Right cardiac atrium (tissue), 5 donors: ENCODE measurements around the gene HSPG2. TPM values are rescaled to one million over a fixed set of nuclear protein-coding genes. Genes with fewer than 3 reads are reported as not detected.
"Not testable (repeated sequence)": the region's sequence is repeated elsewhere in the genome, so short reads cannot be mapped to it uniquely, and the experiment has no call there.

Experiments
- ATAC-seq, 2 donors: fragments of 200-7000 bp; cut with Tn5 transposase; one replicate each; pipeline versions ENCODE4 v1.8.0 to v1.9.1; 2020; ENCODE audit warnings: moderate library complexity in 2 of 2, mild to moderate bottlenecking in 1 of 2
- DNase-seq, 3 donors: peaks; one replicate each; pipeline ENCODE4 v3.0.0-alpha.2; 2020
- H3K27ac ChIP-seq: one replicate; pipeline ENCODE4 v1.5.1; 2013; ENCODE audit warnings: mild to moderate bottlenecking, low read length, control low read depth, moderate library complexity
- H3K27me3 ChIP-seq: one replicate; pipeline ENCODE4 v1.6.1; 2013; ENCODE audit not compliant: control insufficient read depth, insufficient read depth
- H3K4me1 ChIP-seq: one replicate; pipeline ENCODE4 v1.6.1; 2013; ENCODE audit warnings: low read length; ENCODE audit not compliant: control insufficient read depth, insufficient read depth
- H3K4me3 ChIP-seq: one replicate; pipeline ENCODE4 v1.5.1; 2013; ENCODE audit warnings: low read length, control low read depth
- H3K9me3 ChIP-seq: one replicate; pipeline ENCODE4 v1.6.1; 2013; ENCODE audit warnings: low read length; ENCODE audit not compliant: control insufficient read depth
- WGBS: extraction: QIAGEN DNeasy Blood & Tissue Kit; methylation state at CpG from one replicate; pipeline ENCODE4 v1.1.7; 2013; 5-methylcytosine and 5-hydroxymethylcytosine counted together
- intact Hi-C, 4 donors: fragments of 100-400 bp; cut with DNase I; formaldehyde crosslinking; loops; one replicate each; pipeline versions ENCODE4 v1.11.0 to v1.14.0; 2022 to 2023
- polyA plus RNA-seq: library from polyadenylated mRNA; stranded (reverse); fragments of 200-250 nt; gene quantifications from one replicate; pipeline ENCODE4 v1.2.3, GENCODE V29; 2013
- total RNA-seq, 4 donors: library from RNA; stranded (reverse); fragmentation: NEBNext Ultra II Directional; extraction: Animal tissue kit (Norgen Biotek cat#: 25700); gene quantifications; one replicate each; pipeline ENCODE4 v1.2.1, GENCODE V29; 2021
- donor health status: healthy with polysubstance abuse.
- donor health status: DM: no; HTN: yes; CAD: no.
- donor health status: DM: no; HTN: no; CAD: no.
- donor health status: DM: no; HTN: yes; CAD: no; lungs with severe emphysema.
- donor health status: DM: yes; HTN: yes; CAD: no.

HSPG2 gene
- total and polyA plus RNA-seq, 5 donors, result 257 to 659 (median 459) TPM

DNA sequence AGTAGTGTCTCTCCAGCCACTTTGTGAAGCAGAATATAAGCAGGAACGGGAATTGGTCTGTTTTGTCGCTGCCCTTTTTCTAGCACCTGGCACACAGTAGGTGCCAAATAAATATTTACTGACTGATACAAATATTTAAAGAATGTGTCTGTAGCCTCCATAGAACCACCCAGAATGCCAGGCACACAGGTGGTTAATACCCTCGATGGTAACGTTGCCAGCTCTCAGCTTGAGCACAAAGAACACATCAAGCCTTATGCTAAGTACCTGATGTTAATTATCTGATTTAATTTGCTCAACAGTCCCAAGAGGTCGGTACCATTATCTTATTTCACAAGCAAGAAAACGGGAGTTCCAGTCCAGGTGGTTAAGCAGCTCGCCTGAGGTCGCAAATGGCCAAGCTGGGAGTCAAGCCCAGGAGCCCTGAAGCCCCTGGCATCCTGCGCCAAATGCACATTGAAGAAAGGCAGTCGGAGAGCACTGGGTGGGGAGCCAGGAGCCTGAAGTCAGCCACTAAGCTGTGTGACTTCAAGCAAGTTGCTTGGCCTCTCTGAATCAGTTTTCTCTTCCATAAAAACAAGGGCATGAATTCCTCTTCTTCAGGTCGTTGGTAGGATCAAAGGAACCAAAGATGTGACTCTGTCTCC lies 26.4 kb downstream of the HSPG2 start:
- intact Hi-C loops, result no loop called here
- no peaks in the 10 kb centered on the region for H3K27me3 ChIP-seq
- ATAC-seq, result no peak
- no peaks in the 10 kb centered on the region for H3K9me3 ChIP-seq
- 40% methylated on average over 11 of the region's 11 CpGs for WGBS
- H3K4me1 ChIP-seq, result peaks cover 66% of the 10 kb centered on the region
- no peak for DNase-seq
- H3K27ac ChIP-seq, result peak overlapping the region; percentile 99
- no peak overlapping the region for H3K4me3 ChIP-seq

GRCh38 chr1:21909787-21910503 lies 27.2 kb downstream of the HSPG2 start:
- peak overlapping the region; percentile 99 for H3K27ac ChIP-seq
- no peaks in the 10 kb centered on the region for H3K9me3 ChIP-seq
- DNase-seq, result peak; percentile 81 to 90 (median 85)
- 11% methylated on average over 9 of the region's 9 CpGs for WGBS
- intact Hi-C loops, result loop anchor here in 1 of 4 donors (5.0 kb wide), 1 partner anchor 32 kb away; no protein-coding TSS in a partner anchor
- H3K27me3 ChIP-seq, result no peaks in the 10 kb centered on the region
- peak; percentile 48 to 63 for ATAC-seq
- H3K4me1 ChIP-seq, result peaks cover 65% of the 10 kb centered on the region
- H3K4me3 ChIP-seq, result no peak overlapping the region

DNA sequence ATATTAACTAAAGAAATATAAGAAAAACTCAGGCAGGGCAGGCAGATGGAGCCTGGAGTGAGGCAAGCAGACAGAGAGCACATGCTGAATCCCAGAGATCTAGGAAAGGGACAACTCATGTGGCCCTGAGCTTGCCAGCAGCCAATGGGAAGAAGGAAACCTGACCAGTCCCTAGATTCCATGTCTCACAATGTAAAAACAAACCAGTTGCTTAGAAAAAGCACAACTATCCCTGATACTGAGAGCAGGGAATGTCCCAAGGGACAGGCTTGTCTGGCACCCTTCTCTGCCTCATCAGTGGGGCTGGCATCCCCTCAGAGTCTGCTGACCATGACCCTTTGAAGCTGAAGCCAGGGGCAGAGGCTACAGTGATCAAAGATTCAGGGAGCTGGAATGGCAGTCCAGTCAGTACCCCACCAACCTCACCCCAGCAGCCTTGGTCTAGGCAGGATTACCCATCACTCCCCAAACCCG lies 27.8 kb downstream of the HSPG2 start:
- ATAC-seq (no peak), DNase-seq (peak; percentile 50 to 81 (median 75))
- no peaks in the 10 kb centered on the region for H3K27me3 ChIP-seq
- H3K4me3 ChIP-seq, result no peak overlapping the region
- H3K9me3 ChIP-seq, result no peaks in the 10 kb centered on the region
- peaks cover 64% of the 10 kb centered on the region for H3K4me1 ChIP-seq
- peak overlapping the region; percentile 99 for H3K27ac ChIP-seq
- intact Hi-C loops, result loop anchor here in 1 of 4 donors (5.0 kb wide), 1 partner anchor 33 kb away; no protein-coding TSS in a partner anchor
- WGBS, result 6% methylated on average over 1 of the region's 1 CpG

DNA sequence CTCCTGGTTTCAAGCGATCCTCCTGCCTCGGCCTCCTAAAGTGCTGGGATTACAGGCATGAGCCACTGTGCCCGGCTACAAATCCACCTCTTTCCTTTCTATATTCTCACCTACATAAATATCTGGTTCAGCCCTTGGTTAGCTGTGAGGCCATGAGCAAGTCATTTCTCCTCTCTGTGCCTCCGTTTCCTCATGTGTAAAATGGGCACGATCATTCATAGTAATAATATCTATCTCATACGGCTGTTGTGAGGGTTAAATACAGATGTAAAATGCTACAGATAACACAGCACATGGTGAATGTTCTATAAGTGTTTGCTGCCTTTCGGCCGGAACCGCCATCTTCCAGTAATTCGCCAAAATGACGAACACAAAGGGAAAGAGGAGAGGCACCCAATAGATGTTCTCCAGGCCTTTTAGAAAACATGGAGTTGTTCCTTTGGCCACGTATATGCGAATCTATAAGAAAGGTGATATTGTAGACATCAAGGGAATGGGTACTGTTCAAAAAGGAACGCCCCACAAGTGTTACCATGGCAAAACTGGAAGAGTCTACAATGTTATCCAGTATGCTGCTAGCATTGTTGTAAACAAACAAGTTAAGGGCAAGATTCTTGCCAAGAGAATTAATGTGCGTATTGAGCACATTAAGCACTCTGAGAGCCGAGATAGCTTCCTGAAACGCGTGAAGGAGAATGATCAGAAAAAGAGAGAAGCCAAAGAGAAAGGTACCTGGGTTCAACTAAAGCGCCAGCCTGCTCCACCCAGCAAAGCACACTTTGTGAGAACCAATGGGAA lies 29.2 kb downstream of the HSPG2 start:
- not testable (repeated sequence) for H3K4me3 ChIP-seq, ATAC-seq, DNase-seq, H3K27me3 ChIP-seq, H3K9me3 ChIP-seq
- H3K4me1 ChIP-seq, result peaks cover 59% of the 10 kb centered on the region
- peak overlapping the region; percentile 81 for H3K27ac ChIP-seq
- intact Hi-C loops, result loop anchor here in 1 of 4 donors (5.0 kb wide), 1 partner anchor 34 kb away; no protein-coding TSS in a partner anchor
- WGBS, result 56% methylated on average over 19 of the region's 19 CpGs

- Histone ChIP-seq H3K4me1 (peaks cover 60% of the 10 kb centered on the region), H3K27me3 (no peaks in the 10 kb centered on the region), H3K27ac (peak overlapping the region; percentile 81), H3K4me3 (no peak overlapping the region), H3K9me3 (no peaks in the 10 kb centered on the region)
- intact Hi-C loops, result loop anchor here in 1 of 4 donors (5.0 kb wide), 1 partner anchor 35 kb away; no protein-coding TSS in a partner anchor
- whole genome bisulfite sequencing, result 71% methylated on average over 9 of the region's 9 CpGs
- ATAC-seq (no peak), DNase-seq (peak in 2 of 3 donors; percentile 29 to 41)
Measured at GRCh38 chr1:21907079-21907418, 30.1 kb downstream of the HSPG2 start.

GRCh38 chr1:21906173-21907078 lies 30.7 kb downstream of the HSPG2 start:
- peak; percentile 57 to 62 for ATAC-seq
- intact Hi-C loops, result loop anchor here in 1 of 4 donors (5.0 kb wide), 1 partner anchor 36 kb away; no protein-coding TSS in a partner anchor
- H3K4me3 ChIP-seq, result no peak overlapping the region

GRCh38 chr1:21904704-21905520 lies 32.2 kb downstream of the HSPG2 start:
- intact Hi-C loops, result loop anchor here in 1 of 4 donors (5.0 kb wide), 1 partner anchor 37 kb away; no protein-coding TSS in a partner anchor

More at GRCh38 chr1:21906173-21907078, 30.7 kb downstream of the HSPG2 start:
- Histone ChIP-seq H3K27ac (peak overlapping the region; percentile 81), H3K4me1 (peaks cover 60% of the 10 kb centered on the region), H3K9me3 (no peaks in the 10 kb centered on the region), H3K27me3 (no peaks in the 10 kb centered on the region)
- 39% methylated on average over 21 of the region's 21 CpGs for WGBS
- DNase-seq, result peak; percentile 92 to 96 (median 94)

DNA sequence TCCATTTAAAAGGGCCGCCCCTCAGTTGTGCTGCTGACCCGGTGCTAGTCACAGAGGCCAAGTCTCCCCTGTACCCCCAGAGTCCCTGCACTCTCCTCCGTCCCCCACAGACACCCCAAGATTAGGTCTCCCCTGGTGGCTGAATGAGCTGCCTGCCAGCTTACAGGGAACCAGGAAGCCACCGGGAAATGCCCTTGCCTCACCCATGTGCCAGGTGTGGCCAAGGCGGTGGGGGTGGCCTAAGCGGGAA lies 32.7 kb downstream of the HSPG2 start:
- no peaks in the 10 kb centered on the region for H3K27me3 ChIP-seq
- DNase-seq (no peak), ATAC-seq (peak; percentile 0)
- intact Hi-C loops, result no loop called here
- H3K4me1 ChIP-seq, result peaks cover 60% of the 10 kb centered on the region
- H3K9me3 ChIP-seq, result no peaks in the 10 kb centered on the region
- 58% methylated on average over 6 of the region's 6 CpGs for WGBS
- H3K4me3 ChIP-seq, result no peak overlapping the region
- peak overlapping the region; percentile 46 for H3K27ac ChIP-seq

More at GRCh38 chr1:21904704-21905520, 32.2 kb downstream of the HSPG2 start:
- Histone ChIP-seq H3K27ac (peak overlapping the region; percentile 46), H3K27me3 (no peaks in the 10 kb centered on the region), H3K4me1 (peaks cover 60% of the 10 kb centered on the region), H3K4me3 (no peak overlapping the region), H3K9me3 (no peaks in the 10 kb centered on the region)
- 49% methylated on average over 22 of the region's 22 CpGs for WGBS
- DNase-seq (peak; percentile 73 to 78 (median 74)), ATAC-seq (peak; percentile 42 to 66)

GRCh38 chr1:21903638-21904453 lies 33.3 kb downstream of the HSPG2 start:
- H3K4me1 ChIP-seq, result peaks cover 59% of the 10 kb centered on the region
- 54% methylated on average over 26 of the region's 26 CpGs for WGBS
- no peak for ATAC-seq

More at GRCh38 chr1:21903638-21904453, 33.3 kb downstream of the HSPG2 start:
- H3K27me3 ChIP-seq, result no peaks in the 10 kb centered on the region
- H3K27ac ChIP-seq, result peak overlapping the region; percentile 46
- intact Hi-C loops, result no loop called here
- H3K4me3 ChIP-seq, result no peak overlapping the region
- no peaks in the 10 kb centered on the region for H3K9me3 ChIP-seq
- DNase-seq, result peak in 2 of 3 donors; percentile 75 to 79
